ENCODE measurements around the gene MPP1. TPM values are rescaled to one million over a fixed set of nuclear protein-coding genes. Genes with fewer than 3 reads are reported as not detected.
A peak's percentile ranks its signal among the peaks of the same experiment; 100 is the strongest.

The MPP1 gene
- total RNA-seq, 1 donor from 2014 or later, result 45.3 TPM

DNA sequence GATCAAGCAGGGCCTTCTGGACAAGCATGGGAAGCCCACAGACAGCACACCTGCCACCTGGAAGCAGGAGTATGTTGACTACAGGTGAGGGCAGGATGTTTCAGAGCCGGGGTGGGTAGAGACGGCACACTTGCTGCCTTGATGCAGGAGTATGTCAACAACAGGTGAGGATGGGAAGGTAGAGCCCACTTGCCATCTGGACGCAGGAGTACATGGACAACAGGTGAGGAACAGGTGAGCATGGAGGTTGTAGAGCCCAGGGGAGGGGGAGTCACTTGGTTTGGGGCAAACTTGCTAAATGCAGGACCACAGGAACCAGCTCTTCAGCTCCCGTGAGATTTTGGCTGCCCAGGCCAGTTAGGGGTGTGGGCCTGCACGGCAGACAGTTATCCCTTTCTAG is 30.7 kb downstream of the MPP1 start:
- H3K4me3 ChIP-seq, result no peak overlapping the region
- no peak for TF ChIP-seq CTCF (IDR thresholded peaks at IDR 0.05)
- no peaks in the 10 kb centered on the region for H3K27me3 ChIP-seq
- DNase-seq, result no peak
- intact Hi-C loops (cut with DNase I), result no loop called here
- peaks cover 47% of the 10 kb centered on the region for H3K36me3 ChIP-seq
- no peaks in the 10 kb centered on the region for H3K9me3 ChIP-seq
- H3K27ac ChIP-seq, result no peak overlapping the region
- H3K4me1 ChIP-seq, result no peaks in the 10 kb centered on the region
- ATAC-seq, result no peak

DNA sequence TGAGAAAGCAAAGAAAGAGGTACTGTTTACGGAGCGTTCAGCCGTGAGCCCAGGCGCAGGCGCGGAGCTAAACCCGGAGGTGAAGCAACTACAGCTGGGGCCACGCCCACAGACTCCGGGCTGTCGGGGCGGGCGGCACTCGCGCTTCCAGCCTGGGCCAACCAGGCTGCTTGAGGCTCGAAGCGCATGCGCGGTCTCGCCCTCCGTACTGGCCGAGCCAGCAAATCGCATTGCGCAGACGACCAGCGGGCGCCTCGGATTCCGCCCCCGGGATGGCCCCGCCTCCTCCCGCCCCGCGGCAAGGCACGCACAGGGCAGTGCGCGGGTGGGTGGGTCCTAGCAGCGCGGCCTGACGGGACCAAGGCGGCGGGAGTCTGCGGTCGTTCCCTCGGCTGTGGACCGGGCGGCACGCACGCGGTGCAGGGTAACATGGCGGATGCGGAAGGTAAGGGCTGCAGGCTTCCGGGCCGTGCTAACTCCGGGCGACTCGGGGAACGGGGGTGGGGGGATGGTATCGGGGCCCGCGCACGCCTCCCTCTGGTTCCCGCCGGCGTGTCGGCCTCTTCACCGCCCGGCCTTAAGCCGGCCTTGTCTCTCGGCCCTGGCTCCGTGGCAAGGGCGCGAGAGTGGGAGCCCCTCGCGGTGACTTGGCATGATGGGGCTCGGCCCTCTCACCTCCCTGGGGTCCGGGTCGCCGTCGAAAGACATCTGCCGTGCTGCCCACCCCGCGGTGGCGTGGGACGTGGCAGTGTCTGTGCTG is 42.6 kb downstream of the MPP1 start, which contains the start of gene DKC1:
Gene DKC1 (plus strand): TSS at position 328 of the 760 bp plus-strand sequence. CDS start 102 bp downstream, at position 430.
- peak within 1 kb of the TSS; percentile 71 for H3K27ac ChIP-seq
- no peaks in the 10 kb centered on the region for H3K9me3 ChIP-seq
- ATAC-seq, result peak; percentile 97
- H3K4me1 ChIP-seq, result no peaks in the 10 kb centered on the region
- DNase-seq, result peak; percentile 98
- intact Hi-C loops (cut with DNase I), result no loop called here
- H3K36me3 ChIP-seq, result peaks cover 19% of the 10 kb centered on the region
- no peak for TF ChIP-seq CTCF (IDR thresholded peaks at IDR 0.05)
- H3K4me3 ChIP-seq, result peak within 1 kb of the TSS; percentile 66
- H3K27me3 ChIP-seq, result no peaks in the 10 kb centered on the region

- intact Hi-C loops (cut with DNase I), result no loop called here
- no peak for TF ChIP-seq CTCF (IDR thresholded peaks at IDR 0.05)
- Histone ChIP-seq H3K4me3 (peak overlapping the region; percentile 66), H3K36me3 (peaks cover 13% of the 10 kb centered on the region), H3K4me1 (no peaks in the 10 kb centered on the region), H3K27ac (peak overlapping the region; percentile 63), H3K27me3 (no peaks in the 10 kb centered on the region), H3K9me3 (no peaks in the 10 kb centered on the region)
- ATAC-seq, result no peak
- DNase-seq, result no peak
Measured at GRCh38 chrX:154761977-154762536, 43.2 kb downstream of the MPP1 start.

DNA sequence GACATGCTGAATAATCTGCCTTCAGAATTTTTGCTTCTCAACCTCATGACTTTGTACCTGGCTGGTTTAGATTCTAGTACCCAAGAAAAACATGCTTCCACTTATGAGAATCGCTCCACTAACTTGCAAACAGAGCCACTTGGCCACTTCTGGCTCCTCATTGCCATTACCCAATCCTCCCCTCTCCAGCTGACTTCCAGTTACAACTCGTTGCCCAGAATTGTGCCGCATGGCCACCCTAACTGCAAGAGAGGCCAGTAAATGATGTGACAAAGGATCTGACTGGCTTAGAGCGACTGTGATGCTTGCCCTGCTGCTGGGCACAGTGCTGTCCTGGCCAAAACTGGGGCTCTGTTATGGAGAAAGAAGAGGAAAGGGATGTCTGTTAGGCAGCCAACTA is 46.6 kb downstream of the MPP1 start:
- Histone ChIP-seq H3K9me3 (no peaks in the 10 kb centered on the region), H3K27ac (no peak overlapping the region), H3K36me3 (no peaks in the 10 kb centered on the region), H3K4me3 (no peak overlapping the region), H3K27me3 (no peaks in the 10 kb centered on the region), H3K4me1 (no peaks in the 10 kb centered on the region)
- no peak for TF ChIP-seq CTCF (IDR thresholded peaks at IDR 0.05)
- intact Hi-C loops (cut with DNase I), result no loop called here
- ATAC-seq (no peak), DNase-seq (no peak)

DNA sequence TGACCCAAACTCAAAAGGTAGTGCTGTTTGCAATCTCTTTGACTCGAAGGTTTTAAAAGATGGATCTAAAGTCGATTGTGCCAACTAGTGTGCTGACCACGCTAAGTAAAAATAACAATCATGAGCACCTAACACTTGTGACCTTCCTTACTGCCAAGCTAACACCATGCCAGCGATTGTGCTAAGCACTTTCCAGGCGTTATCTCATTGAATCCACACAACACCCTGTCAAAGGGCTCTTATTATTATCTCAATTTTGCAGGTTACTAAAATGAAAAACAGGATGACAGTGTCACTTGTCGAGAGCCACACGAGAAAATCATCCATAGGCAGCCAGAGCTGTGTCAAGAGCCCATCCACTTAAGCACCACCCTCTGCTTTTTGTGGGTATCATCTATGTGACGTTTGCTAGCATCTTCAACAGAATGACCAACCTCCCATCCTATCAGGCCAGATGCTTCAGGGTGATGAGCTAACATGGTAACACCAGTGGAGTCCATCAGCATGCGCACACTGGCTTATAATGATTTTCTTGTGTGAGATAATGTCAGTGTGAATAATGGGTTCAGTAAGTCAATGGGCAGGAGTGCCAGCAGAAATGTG is 53.5 kb downstream of the MPP1 start:
- H3K9me3 ChIP-seq, result no peaks in the 10 kb centered on the region
- intact Hi-C loops (cut with DNase I), result no loop called here

More for the DNA sequence above, 53.5 kb downstream of the MPP1 start:
- peak overlapping the region; percentile 55 for H3K4me3 ChIP-seq
- DNase-seq, result no peak
- no peak for ATAC-seq
- H3K27ac ChIP-seq, result peak overlapping the region; percentile 87
- no peaks in the 10 kb centered on the region for H3K36me3 ChIP-seq
- TF ChIP-seq CTCF (IDR thresholded peaks at IDR 0.05), result no peak
- no peaks in the 10 kb centered on the region for H3K27me3 ChIP-seq
- peaks cover 7% of the 10 kb centered on the region for H3K4me1 ChIP-seq
